A549 (cell line): ENCODE data around the gene FAM50A. TPM values are rescaled to one million over a fixed set of nuclear protein-coding genes. Genes with fewer than 3 reads are reported as not detected.

Experiments used
- ATAC-seq, 2 experiments: fragments of 200-7000 bp in 1 of 2; fragments of >200 bp in 1 of 2; cut with Nextera tagmentation in 1 of 2; cut with Tn5 transposase in 1 of 2; 3 replicates each; pipeline versions ENCODE4 v1.8.0 to v1.9.1; 2018 to 2020; ENCODE audit warnings: mild to moderate bottlenecking in 1 of 2, moderate library complexity in 1 of 2
- CTCF ChIA-PET: fragments of 300-600 bp; sonication (Branson Sonifier 250); formaldehyde crosslinking; extraction: SDS; loops from one replicate; lab custom pipeline; 2021; ENCODE audit warnings: antibody characterized with exemption, inconsistent platforms; lab: Yijun Ruan, JAX
- POLR2A ChIA-PET: fragments of 350-600 bp; formaldehyde crosslinking; extraction: SDS; loops from one replicate; lab custom pipeline; 2021; ENCODE audit warnings: antibody characterized with exemption, inconsistent platforms; lab: Yijun Ruan, JAX
- DNase-seq, 2 experiments: peaks; one replicate each; pipeline versions ENCODE4 v3.0.0 to v3.0.0-alpha.2; 2011 to 2016; ENCODE audit warnings: low read depth in 1 of 2, low spot score in 1 of 2
- FAIRE-seq: peaks from 2 replicates; lab custom pipeline; 2011; peaks lifted over from hg19 to GRCh38; lab: Jason Lieb, UNC
- H3K27ac ChIP-seq, 2 experiments: fragments of >200 bp; sonication (Bioruptor Twin); formaldehyde crosslinking; 3 replicates each; pipeline ENCODE4 v1.5.1; 2016 to 2017
- H3K4me1 ChIP-seq: fragments of >200 bp; sonication (Bioruptor Twin); formaldehyde crosslinking; 3 replicates; pipeline ENCODE4 v1.6.1; 2016
- H3K4me2 ChIP-seq: fragments of >200 bp; sonication (Bioruptor Twin); formaldehyde crosslinking; 3 replicates; pipeline ENCODE4 v1.6.1; 2016
- H3K4me3 ChIP-seq: fragments of >200 bp; sonication (Bioruptor Twin); formaldehyde crosslinking; 3 replicates; pipeline ENCODE4 v1.5.1; 2016
- H3K9me3 ChIP-seq: fragments of >200 bp; sonication (Bioruptor Twin); formaldehyde crosslinking; 3 replicates; pipeline ENCODE4 v1.6.1; 2016
- CBX8 ChIP-seq: fragments of 200-600 bp; sonication (generic); IDR thresholded peaks from 2 replicates; pipeline ENCODE4 v1.6.1; 2016
- CHD2 ChIP-seq: fragments of 150-350 bp; IDR thresholded peaks from 2 replicates; pipeline ENCODE4 v1.6.1; 2014; ENCODE audit warnings: low read length; ENCODE audit not compliant: partially characterized antibody
- EHF ChIP-seq: fragments of 250-450 bp; sonication (Bioruptor Pico); IDR thresholded peaks from 2 replicates; pipeline ENCODE4 v1.5.0; 2020; ENCODE audit warnings: mild to moderate bottlenecking
- EP300 ChIP-seq, 2 experiments: fragments of >200 bp; sonication (Bioruptor Twin); formaldehyde crosslinking; IDR thresholded peaks; 2 replicates in 1 of 2; 3 replicates in 1 of 2; pipeline ENCODE4 v1.6.1; 2016 to 2017
- HOXB5 ChIP-seq: fragments of 250-450 bp; sonication (Bioruptor Pico); IDR thresholded peaks from 2 replicates; pipeline ENCODE4 v1.5.0; 2020; ENCODE audit warnings: mild to moderate bottlenecking, moderate library complexity
- JUN ChIP-seq, 2 experiments: fragments of >200 bp; sonication (Bioruptor Twin); formaldehyde crosslinking; IDR thresholded peaks; 2 replicates in 1 of 2; 3 replicates in 1 of 2; pipeline ENCODE4 v1.6.1; 2016 to 2017
- JUNB ChIP-seq: fragments of >200 bp; sonication (Bioruptor Twin); formaldehyde crosslinking; IDR thresholded peaks from 2 replicates; pipeline ENCODE4 v1.6.1; 2016
- KDM5A ChIP-seq: fragments of 200-600 bp; sonication (generic); IDR thresholded peaks from 2 replicates; pipeline ENCODE4 v1.6.1; 2016; ENCODE audit warnings: antibody characterized with exemption, mild to moderate bottlenecking
- NFE2L2 ChIP-seq: fragments of 150-350 bp; conservative IDR thresholded peaks from 2 replicates; pipeline ENCODE4 v1.6.1; 2014; ENCODE audit warnings: low read length
- NR3C1 ChIP-seq: fragments of >200 bp; sonication (Bioruptor Twin); formaldehyde crosslinking; IDR thresholded peaks from 3 replicates; pipeline ENCODE4 v1.6.1; 2017
- RARB ChIP-seq: fragments of 250-450 bp; sonication (Bioruptor Pico); IDR thresholded peaks from 2 replicates; pipeline ENCODE4 v1.8.0; 2021; ENCODE audit warnings: mild to moderate bottlenecking, moderate library complexity
- ZC3H11A ChIP-seq: fragments of 450-650 bp; IDR thresholded peaks from 2 replicates; pipeline ENCODE4 v1.6.1; 2014; ENCODE audit warnings: antibody characterized with exemption, mild to moderate bottlenecking
- WGBS: methylation state at CpG from one replicate; pipeline ENCODE4 v1.1.6; 2017; ENCODE audit errors: missing lambda C conversion rate; 5-methylcytosine and 5-hydroxymethylcytosine counted together
- polyA plus RNA-seq, 4 experiments: library from polyadenylated mRNA; depleted of rRNA in 3 of 4; stranded (reverse); fragments of >200 nt; fragmentation: RNase III in 1 of 4; extraction: RNeasy Plus Mini Kit Qiagen cat#74134 plus additional on column Dnase treatment in 1 of 4; gene quantifications; 2 replicates in 3 of 4; 3 replicates in 1 of 4; pipeline ENCODE4 v1.2.3, GENCODE V29; 2011 to 2017
- TF ChIP-seq, protein P1 (sequence below): fragments of 150-350 bp; IDR thresholded peaks from 2 replicates; pipeline ENCODE4 v1.6.1; 2014; ENCODE audit warnings: low read depth, mild to moderate bottlenecking, low read length
- TF ChIP-seq, protein P2 (sequence below): fragments of >200 bp; sonication (Bioruptor Twin); formaldehyde crosslinking; IDR thresholded peaks from 3 replicates; pipeline ENCODE4 v1.5.1; 2016
- TF ChIP-seq, protein P3 (sequence below): fragments of 450-650 bp; IDR thresholded peaks from 2 replicates; pipeline ENCODE4 v1.6.1; 2014; ENCODE audit warnings: antibody characterized with exemption
- TF ChIP-seq, protein P4 (sequence below): IDR thresholded peaks from 2 replicates; pipeline ENCODE4 v1.6.1; 2012; ENCODE audit warnings: low read depth, borderline replicate concordance
- TF ChIP-seq, protein P5 (sequence below): fragments of 250-450 bp; sonication (Bioruptor Pico); IDR thresholded peaks from 2 replicates; pipeline ENCODE4 v1.5.0; 2020; ENCODE audit warnings: low read depth, mild to moderate bottlenecking, moderate library complexity
- TF ChIP-seq, protein P6 (sequence below): fragments of 250-450 bp; sonication (Bioruptor Pico); IDR thresholded peaks from 2 replicates; pipeline ENCODE4 v1.5.0; 2021; ENCODE audit warnings: mild to moderate bottlenecking, moderate library complexity, borderline replicate concordance
- TF ChIP-seq, protein P7 (sequence below): IDR thresholded peaks from 2 replicates; pipeline ENCODE4 v1.6.1; 2012
- TF ChIP-seq, protein P8 (sequence below): fragments of >200 bp; sonication (Bioruptor Twin); formaldehyde crosslinking; IDR thresholded peaks from 2 replicates; pipeline ENCODE4 v1.6.1; 2016

FAM50A gene
- polyA plus RNA-seq, 2 of the 4 experiments (the other 2 are of a cell fraction) = 57.8 to 123 TPM

DNA sequence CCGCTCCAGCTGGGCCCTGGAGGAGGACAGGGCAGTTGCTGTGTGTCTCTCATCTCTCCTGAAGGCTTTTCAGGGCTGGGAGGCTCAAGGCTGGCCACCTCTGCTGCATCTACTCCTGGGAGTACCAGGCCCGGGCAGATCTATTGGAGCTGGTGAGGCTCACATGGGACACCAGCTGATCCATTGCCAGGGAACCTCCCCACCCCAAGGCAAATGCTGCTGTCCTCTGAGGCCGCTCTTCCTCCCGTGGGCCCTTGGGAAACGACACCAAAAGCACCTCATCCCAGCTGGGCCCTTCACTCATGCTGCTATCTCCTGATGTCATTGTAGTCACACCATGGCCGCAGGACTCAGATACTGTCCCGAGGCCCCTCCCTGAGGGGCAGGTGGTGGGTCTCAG is 38.8 kb downstream of the FAM50A start:
- Histone ChIP-seq H3K4me2 (no peak overlapping the region), H3K27ac (no peak overlapping the region), H3K9me3 (no peaks in the 10 kb centered on the region), H3K4me1 (peaks cover 24% of the 10 kb centered on the region), H3K4me3 (no peak overlapping the region)
- TF ChIP-seq CHD2 (no peak), EHF (CRISPR knock-in tag) (no peak), NR3C1 (no peak), HOXB5 (CRISPR knock-in tag) (no peak)
- TF ChIP-seq, protein P1, sequence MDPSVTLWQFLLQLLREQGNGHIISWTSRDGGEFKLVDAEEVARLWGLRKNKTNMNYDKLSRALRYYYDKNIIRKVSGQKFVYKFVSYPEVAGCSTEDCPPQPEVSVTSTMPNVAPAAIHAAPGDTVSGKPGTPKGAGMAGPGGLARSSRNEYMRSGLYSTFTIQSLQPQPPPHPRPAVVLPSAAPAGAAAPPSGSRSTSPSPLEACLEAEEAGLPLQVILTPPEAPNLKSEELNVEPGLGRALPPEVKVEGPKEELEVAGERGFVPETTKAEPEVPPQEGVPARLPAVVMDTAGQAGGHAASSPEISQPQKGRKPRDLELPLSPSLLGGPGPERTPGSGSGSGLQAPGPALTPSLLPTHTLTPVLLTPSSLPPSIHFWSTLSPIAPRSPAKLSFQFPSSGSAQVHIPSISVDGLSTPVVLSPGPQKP = no peak
- TF ChIP-seq, protein P2, sequence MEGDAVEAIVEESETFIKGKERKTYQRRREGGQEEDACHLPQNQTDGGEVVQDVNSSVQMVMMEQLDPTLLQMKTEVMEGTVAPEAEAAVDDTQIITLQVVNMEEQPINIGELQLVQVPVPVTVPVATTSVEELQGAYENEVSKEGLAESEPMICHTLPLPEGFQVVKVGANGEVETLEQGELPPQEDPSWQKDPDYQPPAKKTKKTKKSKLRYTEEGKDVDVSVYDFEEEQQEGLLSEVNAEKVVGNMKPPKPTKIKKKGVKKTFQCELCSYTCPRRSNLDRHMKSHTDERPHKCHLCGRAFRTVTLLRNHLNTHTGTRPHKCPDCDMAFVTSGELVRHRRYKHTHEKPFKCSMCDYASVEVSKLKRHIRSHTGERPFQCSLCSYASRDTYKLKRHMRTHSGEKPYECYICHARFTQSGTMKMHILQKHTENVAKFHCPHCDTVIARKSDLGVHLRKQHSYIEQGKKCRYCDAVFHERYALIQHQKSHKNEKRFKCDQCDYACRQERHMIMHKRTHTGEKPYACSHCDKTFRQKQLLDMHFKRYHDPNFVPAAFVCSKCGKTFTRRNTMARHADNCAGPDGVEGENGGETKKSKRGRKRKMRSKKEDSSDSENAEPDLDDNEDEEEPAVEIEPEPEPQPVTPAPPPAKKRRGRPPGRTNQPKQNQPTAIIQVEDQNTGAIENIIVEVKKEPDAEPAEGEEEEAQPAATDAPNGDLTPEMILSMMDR = no peak
- TF ChIP-seq, protein P3, sequence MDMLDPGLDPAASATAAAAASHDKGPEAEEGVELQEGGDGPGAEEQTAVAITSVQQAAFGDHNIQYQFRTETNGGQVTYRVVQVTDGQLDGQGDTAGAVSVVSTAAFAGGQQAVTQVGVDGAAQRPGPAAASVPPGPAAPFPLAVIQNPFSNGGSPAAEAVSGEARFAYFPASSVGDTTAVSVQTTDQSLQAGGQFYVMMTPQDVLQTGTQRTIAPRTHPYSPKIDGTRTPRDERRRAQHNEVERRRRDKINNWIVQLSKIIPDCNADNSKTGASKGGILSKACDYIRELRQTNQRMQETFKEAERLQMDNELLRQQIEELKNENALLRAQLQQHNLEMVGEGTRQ = no peak
- TF ChIP-seq, protein P4, sequence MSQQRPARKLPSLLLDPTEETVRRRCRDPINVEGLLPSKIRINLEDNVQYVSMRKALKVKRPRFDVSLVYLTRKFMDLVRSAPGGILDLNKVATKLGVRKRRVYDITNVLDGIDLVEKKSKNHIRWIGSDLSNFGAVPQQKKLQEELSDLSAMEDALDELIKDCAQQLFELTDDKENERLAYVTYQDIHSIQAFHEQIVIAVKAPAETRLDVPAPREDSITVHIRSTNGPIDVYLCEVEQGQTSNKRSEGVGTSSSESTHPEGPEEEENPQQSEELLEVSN = no peak
- ATAC-seq (no peak), FAIRE-seq (no peak), DNase-seq (no peak)
- CTCF ChIA-PET = interaction anchor here (1.7 kb wide), 1 partner anchor 36 kb away, joined by 4 read pairs; no protein-coding TSS in a partner anchor
- POLR2A ChIA-PET = interaction anchor here (1.0 kb wide), 1 partner anchor 112 kb away, joined by 3 read pairs; no protein-coding TSS in a partner anchor
- 83% methylated on average over 7 of the region's 7 CpGs for WGBS

DNA sequence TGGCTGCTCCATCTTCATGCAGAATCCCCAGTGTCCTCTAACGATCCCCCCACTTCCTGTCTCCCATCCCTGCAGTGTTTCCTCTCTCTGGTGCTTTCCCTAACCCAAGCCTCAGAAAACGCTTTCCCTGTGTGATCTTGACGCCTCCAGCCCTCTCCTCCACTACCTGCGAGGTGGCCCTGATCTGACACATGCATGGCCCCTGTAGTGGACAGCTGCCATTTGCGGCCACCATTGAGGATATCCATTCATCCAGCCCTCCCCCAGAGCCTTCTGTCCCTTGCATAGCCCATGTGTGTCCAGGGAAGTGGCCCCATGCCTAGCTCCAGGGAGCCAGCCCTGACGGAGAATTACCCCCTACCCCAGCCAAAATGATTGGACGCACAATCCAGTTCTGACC is 39.4 kb downstream of the FAM50A start:
- POLR2A ChIA-PET = no interaction called here
- CTCF ChIA-PET = interaction anchor here (1.7 kb wide), 2 partner anchors 37 to 110 kb away, joined by 4 read pairs; no protein-coding TSS in a partner anchor
- no peak overlapping the region for H3K4me3 ChIP-seq
- TF ChIP-seq ZC3H11A (no peak), CBX8 (no peak), JUNB (no peak), JUN (IDR thresholded peaks at IDR 0.05) (no peak), RARB (CRISPR knock-in tag) (no peak), KDM5A (no peak), NFE2L2 (no peak), EP300 (IDR thresholded peaks at IDR 0.05) (no peak), EHF (CRISPR knock-in tag) (no peak)
- TF ChIP-seq, protein P5, sequence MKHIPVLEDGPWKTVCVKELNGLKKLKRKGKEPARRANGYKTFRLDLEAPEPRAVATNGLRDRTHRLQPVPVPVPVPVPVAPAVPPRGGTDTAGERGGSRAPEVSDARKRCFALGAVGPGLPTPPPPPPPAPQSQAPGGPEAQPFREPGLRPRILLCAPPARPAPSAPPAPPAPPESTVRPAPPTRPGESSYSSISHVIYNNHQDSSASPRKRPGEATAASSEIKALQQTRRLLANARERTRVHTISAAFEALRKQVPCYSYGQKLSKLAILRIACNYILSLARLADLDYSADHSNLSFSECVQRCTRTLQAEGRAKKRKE (CRISPR knock-in tag) = no peak
- TF ChIP-seq, protein P6, sequence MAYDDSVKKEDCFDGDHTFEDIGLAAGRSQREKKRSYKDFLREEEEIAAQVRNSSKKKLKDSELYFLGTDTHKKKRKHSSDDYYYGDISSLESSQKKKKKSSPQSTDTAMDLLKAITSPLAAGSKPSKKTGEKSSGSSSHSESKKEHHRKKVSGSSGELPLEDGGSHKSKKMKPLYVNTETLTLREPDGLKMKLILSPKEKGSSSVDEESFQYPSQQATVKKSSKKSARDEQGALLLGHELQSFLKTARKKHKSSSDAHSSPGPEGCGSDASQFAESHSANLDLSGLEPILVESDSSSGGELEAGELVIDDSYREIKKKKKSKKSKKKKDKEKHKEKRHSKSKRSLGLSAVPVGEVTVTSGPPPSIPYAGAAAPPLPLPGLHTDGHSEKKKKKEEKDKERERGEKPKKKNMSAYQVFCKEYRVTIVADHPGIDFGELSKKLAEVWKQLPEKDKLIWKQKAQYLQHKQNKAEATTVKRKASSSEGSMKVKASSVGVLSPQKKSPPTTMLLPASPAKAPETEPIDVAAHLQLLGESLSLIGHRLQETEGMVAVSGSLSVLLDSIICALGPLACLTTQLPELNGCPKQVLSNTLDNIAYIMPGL (CRISPR knock-in tag) = no peak
- TF ChIP-seq, protein P7, sequence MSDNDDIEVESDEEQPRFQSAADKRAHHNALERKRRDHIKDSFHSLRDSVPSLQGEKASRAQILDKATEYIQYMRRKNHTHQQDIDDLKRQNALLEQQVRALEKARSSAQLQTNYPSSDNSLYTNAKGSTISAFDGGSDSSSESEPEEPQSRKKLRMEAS = no peak
- TF ChIP-seq, protein P8, sequence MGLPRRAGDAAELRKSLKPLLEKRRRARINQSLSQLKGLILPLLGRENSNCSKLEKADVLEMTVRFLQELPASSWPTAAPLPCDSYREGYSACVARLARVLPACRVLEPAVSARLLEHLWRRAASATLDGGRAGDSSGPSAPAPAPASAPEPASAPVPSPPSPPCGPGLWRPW = no peak
- TF ChIP-seq, all 56 proteins: peak for 0
- H3K4me2 ChIP-seq = no peak overlapping the region
- no peaks in the 10 kb centered on the region for H3K9me3 ChIP-seq
- DNase-seq (no peak), FAIRE-seq (peak; percentile 67), ATAC-seq (no peak)
- no peak overlapping the region for H3K27ac ChIP-seq
- H3K4me1 ChIP-seq = peaks cover 20% of the 10 kb centered on the region
- 87% methylated on average over 7 of the region's 7 CpGs for WGBS
